Fibroblast of the conjunctiva (primary cell): ENCODE results near the gene EOLA1.
"Not testable (repeated sequence)": the region's sequence is repeated elsewhere in the genome, so short reads cannot be mapped to it uniquely, and the experiment has no call there.

ENCODE experiments used
- DNase-seq: peaks from one replicate; pipeline ENCODE4 v3.0.0-alpha.2; 2010; ENCODE audit warnings: low read depth

EOLA1 gene

GRCh38 chrX:149540621-149541520 is at the start of gene EOLA1:
TSS of gene EOLA1 (plus strand) at chrX:149541012. CDS start at chrX:149545631, 4,619 bp downstream.
- peak; percentile 93 for DNase-seq

GRCh38 chrX:149491812-149492211 is 49.0 kb upstream of the EOLA1 start:
- no peak for DNase-seq

- no peak for DNase-seq
Measured at GRCh38 chrX:149493567-149494562, 46.9 kb upstream of the EOLA1 start.

GRCh38 chrX:149494844-149495565 is 45.8 kb upstream of the EOLA1 start:
- DNase-seq: no peak

GRCh38 chrX:149495573-149496071 is 45.2 kb upstream of the EOLA1 start:
- DNase-seq: no peak

GRCh38 chrX:149497054-149497453 is 43.8 kb upstream of the EOLA1 start:
- DNase-seq: no peak

GRCh38 chrX:149497626-149498025 is 43.2 kb upstream of the EOLA1 start:
- peak; percentile 37 for DNase-seq

GRCh38 chrX:149498767-149499166 is 42.0 kb upstream of the EOLA1 start:
- no peak for DNase-seq

GRCh38 chrX:149499766-149500165 is 41.0 kb upstream of the EOLA1 start:
- DNase-seq: no peak

GRCh38 chrX:149502923-149503322 is 37.9 kb upstream of the EOLA1 start:
- not testable (repeated sequence) for DNase-seq

- DNase-seq: peak; percentile 49
Measured at GRCh38 chrX:149503446-149503845, 37.4 kb upstream of the EOLA1 start.

GRCh38 chrX:149504226-149504914 is 36.4 kb upstream of the EOLA1 start:
- no peak for DNase-seq

- peak; percentile 66 for DNase-seq
Measured at GRCh38 chrX:149504915-149505651, 35.7 kb upstream of the EOLA1 start, which contains the start of gene IDS. TSS of gene IDS (minus strand) at chrX:149505306. CDS start at chrX:149505137, 169 bp downstream.

- no peak for DNase-seq
Measured at GRCh38 chrX:149505671-149506070, 35.1 kb upstream of the EOLA1 start.

- no peak for DNase-seq
Measured at GRCh38 chrX:149506349-149506748, 34.5 kb upstream of the EOLA1 start.

- no peak for DNase-seq
Measured at GRCh38 chrX:149508467-149508866, 32.3 kb upstream of the EOLA1 start.

GRCh38 chrX:149510386-149510785 is 30.4 kb upstream of the EOLA1 start:
- no peak for DNase-seq

GRCh38 chrX:149511081-149511480 is 29.7 kb upstream of the EOLA1 start:
- DNase-seq: no peak

- DNase-seq: no peak
Measured at GRCh38 chrX:149512225-149512885, 28.5 kb upstream of the EOLA1 start.
